ENCODE data around the gene MDM4. TPM values are rescaled to one million over a fixed set of nuclear protein-coding genes. Genes with fewer than 3 reads are reported as not detected.
A peak's percentile ranks its signal among the peaks of the same experiment; 100 is the strongest.

Gene MDM4
- total RNA-seq, 1 donor from 2014 or later: 9.9 TPM

DNA sequence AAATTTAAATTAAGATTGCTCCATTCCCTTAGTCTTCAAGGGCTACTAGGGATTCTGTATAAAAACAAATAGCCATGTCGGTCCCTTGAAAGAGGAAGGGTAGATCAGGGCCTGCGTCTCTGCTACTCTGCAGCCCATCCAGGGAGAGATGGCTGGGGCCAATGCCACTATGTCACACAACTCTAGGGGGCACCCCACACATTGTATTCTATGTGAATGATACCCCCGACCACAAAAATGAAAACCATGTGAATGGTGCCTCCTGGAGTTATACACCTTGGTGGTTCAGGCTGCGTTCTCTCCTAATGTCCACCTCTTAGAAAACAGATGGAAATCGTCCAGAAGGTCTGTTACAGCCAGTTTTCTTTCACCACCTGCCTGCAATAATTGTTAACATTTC is 39.6 kb upstream of the MDM4 start:
- Histone ChIP-seq H3K27me3 (no peaks in the 10 kb centered on the region), H3K4me3 (no peak overlapping the region), H3K9me3 (no peaks in the 10 kb centered on the region), H3K27ac (no peak overlapping the region), H3K4me1 (peaks cover 27 to 56% of the 10 kb centered on the region in 2 donors), H3K36me3 (no peaks in the 10 kb centered on the region)
- intact Hi-C loops (cut with DNase I): no loop called here
- DNase-seq (ENCODE audit: low spot score in 2 of 2): no peak
- TF ChIP-seq, protein P1, sequence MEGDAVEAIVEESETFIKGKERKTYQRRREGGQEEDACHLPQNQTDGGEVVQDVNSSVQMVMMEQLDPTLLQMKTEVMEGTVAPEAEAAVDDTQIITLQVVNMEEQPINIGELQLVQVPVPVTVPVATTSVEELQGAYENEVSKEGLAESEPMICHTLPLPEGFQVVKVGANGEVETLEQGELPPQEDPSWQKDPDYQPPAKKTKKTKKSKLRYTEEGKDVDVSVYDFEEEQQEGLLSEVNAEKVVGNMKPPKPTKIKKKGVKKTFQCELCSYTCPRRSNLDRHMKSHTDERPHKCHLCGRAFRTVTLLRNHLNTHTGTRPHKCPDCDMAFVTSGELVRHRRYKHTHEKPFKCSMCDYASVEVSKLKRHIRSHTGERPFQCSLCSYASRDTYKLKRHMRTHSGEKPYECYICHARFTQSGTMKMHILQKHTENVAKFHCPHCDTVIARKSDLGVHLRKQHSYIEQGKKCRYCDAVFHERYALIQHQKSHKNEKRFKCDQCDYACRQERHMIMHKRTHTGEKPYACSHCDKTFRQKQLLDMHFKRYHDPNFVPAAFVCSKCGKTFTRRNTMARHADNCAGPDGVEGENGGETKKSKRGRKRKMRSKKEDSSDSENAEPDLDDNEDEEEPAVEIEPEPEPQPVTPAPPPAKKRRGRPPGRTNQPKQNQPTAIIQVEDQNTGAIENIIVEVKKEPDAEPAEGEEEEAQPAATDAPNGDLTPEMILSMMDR (IDR thresholded peaks at IDR 0.05): no peak

DNA sequence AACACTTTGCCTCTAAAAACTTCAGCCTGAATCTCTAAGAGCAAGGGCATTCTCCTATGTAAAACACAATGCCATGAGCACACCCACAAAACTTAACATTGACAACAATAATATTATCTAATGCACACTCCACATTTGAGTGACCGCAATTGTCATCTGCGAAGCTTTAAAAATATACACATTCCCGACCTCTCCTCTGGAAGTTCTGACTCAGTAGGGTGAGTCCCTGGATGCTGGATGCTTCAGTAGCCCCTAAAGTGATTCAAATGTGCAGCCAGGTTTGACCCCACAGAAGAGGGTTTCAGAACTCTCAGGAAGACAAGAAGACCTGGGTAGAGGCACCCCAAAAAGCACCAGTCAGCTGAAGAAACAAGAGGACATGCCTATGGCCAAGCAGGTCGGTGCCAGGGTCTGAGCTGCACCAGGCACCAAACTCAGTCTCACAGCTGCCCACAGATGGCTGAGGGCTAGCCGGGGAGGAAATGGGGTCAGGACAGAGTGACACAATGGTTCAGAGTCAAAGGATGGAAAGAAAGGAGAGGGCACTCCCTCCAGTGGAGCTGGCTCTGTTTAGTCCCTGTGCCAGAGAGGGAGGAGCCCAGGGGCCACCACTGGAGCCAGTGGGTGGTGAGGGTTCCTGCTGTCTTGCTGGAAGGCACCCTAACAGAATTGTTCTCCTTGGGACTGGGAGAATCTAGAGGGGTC is 39.0 kb upstream of the MDM4 start:
- H3K4me1 ChIP-seq: peaks cover 28 to 62% of the 10 kb centered on the region in 2 donors
- no peak for DNase-seq (ENCODE audit: low spot score in 2 of 2)
- no peaks in the 10 kb centered on the region for H3K27me3 ChIP-seq
- H3K36me3 ChIP-seq: no peaks in the 10 kb centered on the region
- H3K27ac ChIP-seq: peak overlapping the region; percentile 46 to 69
- intact Hi-C loops (cut with DNase I): no loop called here
- TF ChIP-seq, protein P1 (IDR thresholded peaks at IDR 0.05): no peak
- no peaks in the 10 kb centered on the region for H3K9me3 ChIP-seq
- H3K4me3 ChIP-seq: no peak overlapping the region

DNA sequence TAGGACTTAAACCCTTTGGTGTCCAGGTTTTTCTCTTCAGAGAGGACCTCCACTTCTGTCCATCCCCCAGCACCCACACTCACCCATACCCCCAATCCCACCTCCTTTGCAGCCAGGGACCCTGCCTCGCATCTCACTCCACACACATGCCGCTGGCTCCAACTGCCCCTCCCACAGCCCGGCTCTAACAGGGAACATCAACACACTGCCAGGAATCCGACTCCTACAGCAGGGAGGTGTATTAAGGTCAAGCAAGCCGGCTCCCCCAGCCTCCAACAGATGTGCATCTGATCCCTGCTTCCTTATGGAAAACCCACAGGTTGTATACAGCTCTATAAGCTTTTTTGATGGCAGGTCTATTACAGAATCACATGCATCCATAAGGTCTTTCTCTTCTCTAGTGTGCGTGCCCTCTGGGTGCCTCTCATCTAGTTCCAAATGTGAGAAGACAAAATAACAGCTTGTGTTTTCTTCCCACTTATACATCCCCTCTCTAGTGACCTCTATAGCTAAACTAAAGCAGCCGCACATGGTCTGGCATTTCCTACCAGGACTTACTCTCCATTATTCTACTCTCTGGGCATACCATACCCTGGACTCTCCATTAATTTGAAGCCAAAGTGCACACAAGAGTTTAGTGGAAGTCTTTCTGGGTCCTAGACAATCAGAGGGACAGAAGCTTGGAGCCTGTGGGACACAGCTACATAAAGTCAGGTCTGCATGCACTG is 37.9 kb upstream of the MDM4 start:
- no peak for DNase-seq (ENCODE audit: low spot score in 2 of 2)
- Histone ChIP-seq H3K4me3 (no peak overlapping the region), H3K36me3 (no peaks in the 10 kb centered on the region), H3K4me1 (peaks cover 28 to 62% of the 10 kb centered on the region in 2 donors), H3K27ac (peak overlapping the region; percentile 59 to 69), H3K27me3 (no peaks in the 10 kb centered on the region), H3K9me3 (no peaks in the 10 kb centered on the region)
- TF ChIP-seq, protein P1 (IDR thresholded peaks at IDR 0.05): no peak
- intact Hi-C loops (cut with DNase I): no loop called here

DNA sequence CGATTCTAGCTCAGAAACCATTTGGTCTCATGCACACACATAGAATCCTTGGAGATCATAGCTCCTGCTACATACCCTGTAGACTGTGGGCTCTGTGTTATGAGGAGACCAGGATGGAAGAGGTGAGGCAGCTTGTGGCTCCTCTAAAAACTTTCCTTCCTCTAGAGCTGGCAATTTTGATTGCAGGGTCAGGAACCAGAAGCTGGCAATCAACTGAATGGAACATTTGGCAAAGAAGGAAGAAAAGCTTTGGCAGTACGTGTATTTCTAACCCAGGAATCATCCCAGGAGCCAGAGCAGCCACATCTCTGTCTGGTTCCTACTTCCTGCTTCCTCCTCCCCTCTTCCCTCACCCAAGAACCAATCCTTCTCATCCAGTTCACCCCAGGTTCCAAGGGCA is 37.3 kb upstream of the MDM4 start:
- Histone ChIP-seq H3K27me3 (no peaks in the 10 kb centered on the region), H3K9me3 (no peaks in the 10 kb centered on the region), H3K27ac (peak overlapping the region; percentile 59 to 69), H3K4me3 (no peak overlapping the region), H3K36me3 (no peaks in the 10 kb centered on the region), H3K4me1 (peaks cover 28 to 62% of the 10 kb centered on the region in 2 donors)
- intact Hi-C loops (cut with DNase I): no loop called here
- no peak for DNase-seq (ENCODE audit: low spot score in 2 of 2)
- TF ChIP-seq, protein P1 (IDR thresholded peaks at IDR 0.05): no peak

DNA sequence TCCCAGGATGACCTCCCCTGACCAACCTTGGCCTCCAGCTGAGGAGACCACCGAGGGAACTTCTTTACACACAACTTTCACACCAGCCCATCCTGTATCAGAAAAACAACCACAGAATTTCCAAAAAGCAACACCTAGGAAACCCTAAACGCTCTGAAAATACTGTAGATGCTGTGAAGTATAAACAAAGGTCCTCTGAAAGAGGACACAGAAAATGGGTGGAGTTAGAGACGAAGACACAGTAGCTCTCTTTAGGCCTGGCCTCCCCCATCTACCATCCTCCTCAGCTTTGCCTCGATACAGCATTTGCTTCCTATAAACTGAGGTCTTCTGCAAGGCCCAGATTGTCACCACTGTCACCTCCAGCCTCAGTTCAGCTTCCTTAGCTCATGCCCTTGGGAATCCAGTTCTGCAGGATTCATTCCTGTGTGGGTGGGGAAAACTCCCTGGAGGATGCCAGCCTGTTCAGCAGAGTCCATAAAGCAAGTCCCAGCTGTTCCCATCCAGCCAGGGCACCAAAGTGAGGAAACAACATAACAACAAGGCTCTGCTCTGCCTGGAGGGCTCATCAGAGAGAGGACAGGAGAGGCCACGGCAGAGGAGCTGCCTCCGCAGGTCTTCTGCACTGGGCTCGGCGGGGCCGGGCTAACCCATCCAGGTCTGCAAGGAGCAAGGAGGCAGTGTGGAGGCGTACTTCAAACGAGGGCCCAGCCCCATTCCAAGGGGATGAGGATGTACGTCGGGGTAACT is 36.6 kb upstream of the MDM4 start:
- H3K4me1 ChIP-seq: peaks cover 28 to 58% of the 10 kb centered on the region in 2 donors

More for the DNA sequence above, 36.6 kb upstream of the MDM4 start:
- no peak for DNase-seq (ENCODE audit: low spot score in 2 of 2)
- H3K4me3 ChIP-seq: no peak overlapping the region
- H3K27me3 ChIP-seq: no peaks in the 10 kb centered on the region
- H3K9me3 ChIP-seq: no peaks in the 10 kb centered on the region
- no peaks in the 10 kb centered on the region for H3K36me3 ChIP-seq
- intact Hi-C loops (cut with DNase I): no loop called here
- H3K27ac ChIP-seq: peak overlapping the region; percentile 59 to 69
- TF ChIP-seq, protein P1 (IDR thresholded peaks at IDR 0.05): no peak
